ENCODE measurements around the gene MYOM1. TPM values are rescaled to one million over a fixed set of nuclear protein-coding genes. Genes with fewer than 3 reads are reported as not detected.
"Not testable (repeated sequence)": the region's sequence is repeated elsewhere in the genome, so short reads cannot be mapped to it uniquely, and the experiment has no call there.

MYOM1 gene
- total and polyA plus RNA-seq, 12 donors: 94.4 to 1,558 (median 870) TPM

DNA sequence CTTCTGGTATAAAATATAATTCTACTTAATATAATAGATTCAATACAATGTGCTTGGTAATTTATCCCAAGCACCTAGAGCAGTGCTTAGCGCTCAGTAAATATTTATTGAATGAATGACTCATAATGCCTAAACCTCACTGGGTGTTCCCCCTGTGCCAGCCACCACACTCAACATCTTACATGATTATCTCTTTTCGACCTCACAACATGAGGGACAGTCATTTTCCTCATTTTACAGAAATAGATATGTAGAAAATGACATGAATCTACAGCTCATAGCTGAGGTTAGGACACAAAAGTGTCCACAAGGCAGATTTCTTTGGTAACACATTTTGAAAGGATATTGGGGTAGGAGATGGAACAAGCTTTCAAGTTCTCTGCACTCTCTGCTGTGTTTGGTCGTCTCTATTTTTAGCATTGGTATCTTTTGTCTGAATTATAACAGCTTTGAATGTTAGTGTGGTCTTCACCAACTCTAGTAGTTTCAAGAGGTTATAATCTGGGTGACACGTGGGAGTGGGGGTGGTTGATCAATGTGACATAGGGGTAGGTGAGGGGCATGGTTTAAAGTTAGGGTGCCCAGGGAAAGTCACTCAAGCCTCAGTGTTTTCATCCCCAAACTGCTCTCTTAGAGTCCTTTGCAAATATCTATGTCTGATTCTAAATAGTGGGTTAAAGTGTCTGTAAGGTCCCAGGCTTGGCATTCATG, 9.8 kb downstream of the MYOM1 start:
- TF ChIP-seq, protein P1, sequence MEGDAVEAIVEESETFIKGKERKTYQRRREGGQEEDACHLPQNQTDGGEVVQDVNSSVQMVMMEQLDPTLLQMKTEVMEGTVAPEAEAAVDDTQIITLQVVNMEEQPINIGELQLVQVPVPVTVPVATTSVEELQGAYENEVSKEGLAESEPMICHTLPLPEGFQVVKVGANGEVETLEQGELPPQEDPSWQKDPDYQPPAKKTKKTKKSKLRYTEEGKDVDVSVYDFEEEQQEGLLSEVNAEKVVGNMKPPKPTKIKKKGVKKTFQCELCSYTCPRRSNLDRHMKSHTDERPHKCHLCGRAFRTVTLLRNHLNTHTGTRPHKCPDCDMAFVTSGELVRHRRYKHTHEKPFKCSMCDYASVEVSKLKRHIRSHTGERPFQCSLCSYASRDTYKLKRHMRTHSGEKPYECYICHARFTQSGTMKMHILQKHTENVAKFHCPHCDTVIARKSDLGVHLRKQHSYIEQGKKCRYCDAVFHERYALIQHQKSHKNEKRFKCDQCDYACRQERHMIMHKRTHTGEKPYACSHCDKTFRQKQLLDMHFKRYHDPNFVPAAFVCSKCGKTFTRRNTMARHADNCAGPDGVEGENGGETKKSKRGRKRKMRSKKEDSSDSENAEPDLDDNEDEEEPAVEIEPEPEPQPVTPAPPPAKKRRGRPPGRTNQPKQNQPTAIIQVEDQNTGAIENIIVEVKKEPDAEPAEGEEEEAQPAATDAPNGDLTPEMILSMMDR (IDR thresholded peaks at IDR 0.05): no peak
- Histone ChIP-seq H3K4me3 (peak overlapping the region in 5 of 10 donors; percentile 8 to 65 (median 17)), H3K27ac (peak overlapping the region in 9 of 10 donors; percentile 18 to 96 (median 95)), H3K27me3 (no peaks in the 10 kb centered on the region), H3K36me3 (peaks cover 0 to 70% (median 3%) of the 10 kb centered on the region in 9 donors), H3K4me1 (peaks cover 3 to 67% (median 40%) of the 10 kb centered on the region in 9 donors), H3K9me3 (peaks cover 0 to 11% (median 0%) of the 10 kb centered on the region in 11 donors)
- 54 to 59% methylated on average over 4 of the region's 4 CpGs for WGBS, 2 donors
- intact Hi-C loops (cut with DNase I): loop anchor here in 1 of 10 donors (2.0 kb wide), 1 partner anchor 15 kb away; no protein-coding TSS in a partner anchor
- ATAC-seq: peak in 1 of 8 donors; percentile 27
- DNase-seq: no peak

- intact Hi-C loops (cut with DNase I): no loop called here
- H3K4me3 ChIP-seq: no peak overlapping the region
- H3K27me3 ChIP-seq: no peaks in the 10 kb centered on the region
- H3K9me3 ChIP-seq: peaks cover 0 to 33% (median 0%) of the 10 kb centered on the region in 11 donors
- WGBS, 2 donors: 40 to 61% methylated on average over 2 of the region's 2 CpGs
- ATAC-seq (peak; percentile 15 to 89 (median 42)), DNase-seq (no peak)
- TF ChIP-seq, protein P1 (IDR thresholded peaks at IDR 0.05): no peak
- peak overlapping the region in 8 of 10 donors; percentile 12 to 96 (median 42) for H3K27ac ChIP-seq
- H3K4me1 ChIP-seq: peaks cover 3 to 50% (median 26%) of the 10 kb centered on the region in 9 donors
- peaks cover 0 to 57% (median 0%) of the 10 kb centered on the region in 9 donors for H3K36me3 ChIP-seq
Measured at GRCh38 chr18:3207565-3207964, 12.2 kb downstream of the MYOM1 start.

GRCh38 chr18:3205239-3205638, 14.5 kb downstream of the MYOM1 start:
- intact Hi-C loops (cut with DNase I): no loop called here
- peak overlapping the region in 1 of 10 donors; percentile 11 for H3K27ac ChIP-seq

GRCh38 chr18:3199942-3200645, 19.7 kb downstream of the MYOM1 start:
- Histone ChIP-seq H3K27me3 (no peaks in the 10 kb centered on the region), H3K27ac (peak overlapping the region in 1 of 10 donors; percentile 29), H3K4me3 (no peak overlapping the region), H3K36me3 (peaks cover 0 to 15% (median 0%) of the 10 kb centered on the region in 9 donors), H3K9me3 (peaks cover 0 to 30% (median 0%) of the 10 kb centered on the region in 11 donors), H3K4me1 (peaks cover 0 to 61% (median 16%) of the 10 kb centered on the region in 9 donors)
- ATAC-seq (no peak), DNase-seq (no peak)
- TF ChIP-seq, protein P1 (IDR thresholded peaks at IDR 0.05): no peak
- 77 to 82% methylated on average over 2 of the region's 2 CpGs for WGBS, 2 donors
- intact Hi-C loops (cut with DNase I): loop anchor here in 2 of 10 donors (5.0 to 10.0 kb wide), 2 partner anchors 45 to 47 kb away; partner anchors contain the start of gene MYL12A (in 2 of the 2)

More at GRCh38 chr18:3205239-3205638, 14.5 kb downstream of the MYOM1 start:
- H3K27me3 ChIP-seq: no peaks in the 10 kb centered on the region
- H3K4me1 ChIP-seq: peaks cover 3 to 36% (median 13%) of the 10 kb centered on the region in 9 donors
- H3K9me3 ChIP-seq: peaks cover 0 to 40% (median 0%) of the 10 kb centered on the region in 11 donors
- TF ChIP-seq, protein P1 (IDR thresholded peaks at IDR 0.05): no peak
- H3K4me3 ChIP-seq: no peak overlapping the region
- ATAC-seq (no peak), DNase-seq (no peak)
- peaks cover 0 to 54% (median 0%) of the 10 kb centered on the region in 9 donors for H3K36me3 ChIP-seq

GRCh38 chr18:3198260-3198860, 21.4 kb downstream of the MYOM1 start:
- not testable (repeated sequence) for H3K27me3 ChIP-seq, ATAC-seq, DNase-seq, H3K4me3 ChIP-seq
- Histone ChIP-seq H3K4me1 (peaks cover 0 to 73% (median 20%) of the 10 kb centered on the region in 9 donors), H3K27ac (peak overlapping the region in 3 of 10 donors; percentile 2 to 21 (median 8)), H3K9me3 (peaks cover 0 to 15% (median 0%) of the 10 kb centered on the region in 11 donors), H3K36me3 (peaks cover 0 to 15% (median 0%) of the 10 kb centered on the region in 9 donors)
- intact Hi-C loops (cut with DNase I): loop anchor here in 2 of 10 donors (5.0 to 10.0 kb wide), 2 partner anchors 46 to 49 kb away; partner anchors contain the start of gene MYL12A (in 2 of the 2)
- WGBS, 2 donors: 81 to 82% methylated on average over 11 of the region's 11 CpGs
